Umbilical cord (tissue), 2 donors: ENCODE measurements around the gene CWC22. TPM values are rescaled to one million over a fixed set of nuclear protein-coding genes. Genes with fewer than 3 reads are reported as not detected.
"Not testable (repeated sequence)": the region's sequence is repeated elsewhere in the genome, so short reads cannot be mapped to it uniquely, and the experiment has no call there.

Experiments used
- DNase-seq: peaks from one replicate; pipeline ENCODE4 v3.0.0-alpha.2; 2015; ENCODE audit warnings: low spot score
- total RNA-seq: library from RNA; depleted of rRNA; stranded (reverse); fragments of >200 nt; gene quantifications from one replicate; pipeline ENCODE4 v1.2.3, GENCODE V29; 2014; ENCODE audit warnings: low replicate concordance; ENCODE audit not compliant: insufficient read depth

CWC22 gene
- 12.0 TPM for total RNA-seq

DNA sequence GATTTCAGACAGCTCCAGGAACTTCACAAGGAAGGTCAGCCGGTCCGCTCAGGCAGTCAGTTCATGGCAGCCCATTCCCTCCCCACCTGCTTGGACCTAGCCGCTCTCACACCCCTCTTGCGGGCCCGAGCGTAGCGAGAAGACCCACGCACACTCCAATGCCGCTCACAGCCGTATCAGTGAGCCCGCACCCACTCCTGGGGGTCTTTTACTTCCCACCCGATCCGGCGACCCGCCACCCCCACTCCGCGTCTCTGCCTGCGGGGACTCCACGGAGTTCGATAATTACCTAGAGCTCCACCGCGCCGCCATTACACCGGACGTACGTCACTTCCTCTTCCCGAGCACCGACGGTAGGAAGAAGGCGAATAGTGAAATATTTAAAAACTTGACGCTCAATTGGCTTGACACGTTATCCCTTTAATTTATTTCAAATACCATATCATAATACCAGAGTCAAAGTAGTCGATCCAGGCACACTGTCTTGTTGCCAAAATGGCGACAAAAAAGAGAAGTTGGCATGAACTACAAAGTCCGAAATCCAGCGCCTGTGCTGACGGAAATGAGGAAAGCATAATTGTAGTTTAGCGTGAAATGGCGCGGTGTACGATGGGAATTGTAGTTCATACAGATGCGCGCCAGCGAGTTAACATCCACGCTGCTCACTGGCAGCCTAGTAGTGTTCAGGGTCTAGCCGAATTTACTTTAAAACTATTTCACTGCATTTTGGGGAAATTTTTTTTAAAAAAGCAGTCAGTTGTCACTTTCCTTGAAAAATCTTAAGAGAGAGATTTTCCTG lies at the start of gene CWC22:
CWC22 (minus strand) TSS at position 517 of the 799 bp plus-strand sequence. CDS start 13,956 bp downstream, outside the sequence.
- peak; percentile 97 for DNase-seq

DNA sequence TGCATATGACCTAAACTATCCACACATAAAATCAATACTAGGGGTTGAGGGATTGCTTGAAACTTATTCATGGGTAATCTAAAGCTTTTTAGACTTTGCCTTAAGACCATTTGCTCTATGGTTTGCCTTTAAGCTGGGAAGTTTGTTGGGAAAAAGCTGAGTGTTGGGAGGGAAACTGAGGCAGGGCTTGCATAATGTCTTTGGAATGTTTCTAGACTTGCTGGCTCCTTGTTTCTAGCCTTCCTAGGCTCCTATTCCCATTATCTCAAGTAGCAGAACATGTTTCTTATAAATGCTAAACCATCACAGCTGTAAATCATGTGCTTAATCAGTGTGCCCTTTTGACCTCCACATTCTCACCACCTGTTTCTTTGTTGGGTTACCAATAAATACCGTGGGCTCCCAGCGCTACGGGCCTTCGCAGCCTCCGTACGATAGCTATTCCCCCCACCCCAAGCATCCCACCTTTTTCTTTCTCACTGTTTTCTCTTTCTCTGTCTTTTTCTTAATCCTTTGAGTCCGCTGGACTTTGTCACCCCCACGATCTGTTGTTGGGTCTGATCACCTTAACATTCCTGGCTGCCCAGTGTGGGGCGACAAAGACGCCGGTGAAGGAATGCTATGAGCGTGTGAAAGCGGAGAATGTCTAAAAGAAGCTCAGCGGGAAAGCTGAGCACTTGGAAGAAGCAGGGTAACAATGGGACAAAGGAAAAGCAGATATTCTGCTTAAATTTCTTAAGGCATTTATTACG lies 49.4 kb upstream of the CWC22 start:
- no peak for DNase-seq

- not testable (repeated sequence) for DNase-seq
Measured at GRCh38 chr2:180054576-180054975, 47.5 kb upstream of the CWC22 start.

DNA sequence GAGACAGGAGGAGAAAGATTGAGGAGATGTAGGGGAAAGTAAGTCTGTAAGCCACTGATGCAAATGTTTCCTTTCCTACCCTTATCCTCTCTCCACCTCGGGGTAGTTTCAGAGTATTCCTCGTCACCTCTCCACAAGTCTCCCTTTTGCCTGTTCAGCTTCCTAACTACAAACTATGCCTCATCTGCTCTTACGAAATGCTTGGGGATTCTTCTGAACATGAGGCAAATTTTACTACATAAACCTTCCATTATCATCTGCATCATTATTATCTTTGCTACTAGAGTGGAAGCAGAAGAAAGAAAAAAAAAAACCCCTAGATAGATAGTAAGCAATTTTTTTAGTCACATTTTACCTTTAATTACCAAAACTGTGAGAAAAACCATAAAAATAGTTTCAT lies 43.1 kb upstream of the CWC22 start:
- DNase-seq, result no peak

- no peak for DNase-seq
Measured at GRCh38 chr2:180048251-180048650, 41.2 kb upstream of the CWC22 start.

GRCh38 chr2:180046776-180047175 lies 39.7 kb upstream of the CWC22 start:
- DNase-seq, result no peak

DNA sequence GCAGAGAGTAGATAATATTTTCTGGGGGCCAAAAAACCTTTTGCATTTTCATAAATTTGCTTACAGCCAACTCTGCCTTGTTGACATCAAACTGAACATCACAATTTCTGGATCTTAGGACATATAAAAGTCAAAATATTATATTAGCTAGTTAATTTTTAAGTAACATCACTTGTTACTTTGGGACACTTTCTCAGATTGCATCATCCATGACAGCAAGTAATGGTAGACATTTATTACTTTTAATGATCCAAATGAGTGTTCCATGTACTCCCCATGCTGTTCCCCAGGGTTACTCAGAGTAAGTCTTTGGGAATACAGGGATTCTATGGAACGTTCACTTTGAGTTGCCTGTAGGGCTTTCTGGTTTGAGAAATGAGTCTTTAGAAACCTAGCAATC lies 39.1 kb upstream of the CWC22 start:
- no peak for DNase-seq

- no peak for DNase-seq
Measured at GRCh38 chr2:180040146-180040925, 33.2 kb upstream of the CWC22 start.

DNA sequence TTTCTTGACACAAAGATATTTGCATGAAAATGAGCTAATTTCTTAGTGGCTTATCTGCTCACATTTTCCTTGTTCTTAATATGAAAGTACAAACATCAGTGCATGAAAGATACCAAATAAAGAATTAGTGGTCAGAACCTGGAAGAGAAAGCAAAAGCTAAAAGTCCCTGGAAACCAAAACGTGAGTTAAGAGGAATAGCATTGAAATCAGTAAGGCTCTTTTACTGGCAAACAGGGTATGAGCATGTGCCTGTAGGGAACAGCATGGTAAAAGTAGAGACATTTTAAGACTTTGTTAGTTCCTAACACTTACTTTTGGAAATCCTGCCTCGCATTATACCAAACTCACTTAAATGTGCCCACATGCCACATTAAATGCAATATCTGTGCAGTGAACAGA lies 31.9 kb upstream of the CWC22 start:
- no peak for DNase-seq

- DNase-seq, result no peak
Measured at GRCh38 chr2:180033993-180034894, 27.1 kb upstream of the CWC22 start.

- DNase-seq, result no peak
Measured at GRCh38 chr2:180029575-180029974, 22.5 kb upstream of the CWC22 start.

DNA sequence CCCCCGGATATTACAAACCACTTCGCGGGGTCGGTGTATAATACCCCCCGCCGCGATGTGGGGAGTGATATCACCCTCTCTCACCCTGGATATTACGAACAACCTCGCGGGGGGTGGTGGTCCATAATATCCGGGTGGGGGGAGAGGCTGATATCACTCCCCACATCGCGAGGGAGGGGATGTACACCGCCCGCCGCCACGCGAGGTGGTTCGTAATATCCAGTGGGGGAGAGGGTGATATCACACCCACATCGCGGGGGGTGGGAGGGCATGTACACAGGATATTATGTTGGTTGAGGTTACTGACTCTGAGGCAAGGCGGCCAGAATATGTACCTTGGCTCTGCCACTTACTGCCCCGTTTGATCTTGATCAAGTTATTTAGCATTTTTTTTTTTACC lies 14.8 kb upstream of the CWC22 start:
- DNase-seq, result no peak

- DNase-seq, result no peak
Measured at GRCh38 chr2:180017784-180018183, 10.7 kb upstream of the CWC22 start.

- no peak for DNase-seq
Measured at GRCh38 chr2:180016937-180017336, 9.8 kb upstream of the CWC22 start.

DNA sequence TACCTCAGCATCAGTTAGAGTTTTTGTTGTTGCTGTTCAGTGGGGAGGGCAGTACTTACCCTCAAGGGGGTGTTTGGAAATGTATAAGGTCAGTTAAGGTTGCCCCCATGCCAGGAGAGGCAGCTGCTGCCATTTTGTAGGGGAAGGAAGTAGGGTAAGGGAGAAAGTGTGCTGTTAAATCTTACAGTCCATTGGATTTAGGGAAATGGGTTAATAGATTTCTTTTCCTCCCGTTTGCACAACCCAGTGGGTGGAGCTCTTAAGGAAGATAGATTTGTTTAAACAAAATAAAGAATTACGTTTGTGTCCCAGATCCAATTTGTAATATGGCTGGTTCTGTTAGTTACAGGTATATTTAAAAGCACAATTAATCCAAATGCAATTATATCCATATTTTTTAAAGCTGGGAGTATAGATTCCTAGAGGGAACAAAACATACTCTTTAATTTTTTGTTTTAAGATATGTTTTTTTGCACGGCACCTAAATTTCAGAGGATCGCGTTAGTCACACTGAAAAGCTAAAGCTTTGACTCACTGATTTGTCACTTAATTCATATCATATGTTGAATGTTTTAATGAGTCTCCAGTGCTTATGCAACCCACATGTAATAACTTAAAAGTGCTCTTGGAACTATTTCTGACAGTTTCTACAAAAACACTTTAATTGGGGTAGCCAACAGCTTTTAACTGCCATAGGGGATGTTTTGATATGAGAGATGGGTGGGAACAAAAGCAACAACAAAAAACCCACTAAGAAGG lies 9.0 kb upstream of the CWC22 start:
- no peak for DNase-seq

DNA sequence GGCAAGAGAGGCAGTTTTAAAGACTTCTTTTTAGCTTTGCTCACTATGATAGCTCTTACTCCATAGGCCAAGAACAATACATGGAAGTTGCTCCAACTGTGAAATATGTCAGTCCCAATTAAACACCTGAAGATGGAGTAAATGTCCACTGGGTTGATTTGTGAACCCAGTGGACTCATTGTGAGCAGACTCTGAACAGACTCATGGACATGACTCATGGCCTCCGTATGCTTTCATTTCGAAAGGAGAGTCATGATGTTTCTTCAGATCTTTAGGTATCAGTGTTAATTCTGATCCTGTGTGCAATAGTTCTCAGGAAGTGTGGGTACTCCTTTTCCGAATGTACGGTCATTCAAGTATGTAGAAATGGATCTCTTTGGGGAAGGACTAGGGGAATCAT lies 5.4 kb upstream of the CWC22 start:
- DNase-seq, result no peak

GRCh38 chr2:180010701-180011100 lies 3.6 kb upstream of the CWC22 start:
- DNase-seq, result no peak

GRCh38 chr2:180006231-180006630 lies 866 bp downstream of the CWC22 start:
- DNase-seq, result no peak

GRCh38 chr2:180005465-180005864 lies 1.6 kb downstream of the CWC22 start:
- not testable (repeated sequence) for DNase-seq

DNA sequence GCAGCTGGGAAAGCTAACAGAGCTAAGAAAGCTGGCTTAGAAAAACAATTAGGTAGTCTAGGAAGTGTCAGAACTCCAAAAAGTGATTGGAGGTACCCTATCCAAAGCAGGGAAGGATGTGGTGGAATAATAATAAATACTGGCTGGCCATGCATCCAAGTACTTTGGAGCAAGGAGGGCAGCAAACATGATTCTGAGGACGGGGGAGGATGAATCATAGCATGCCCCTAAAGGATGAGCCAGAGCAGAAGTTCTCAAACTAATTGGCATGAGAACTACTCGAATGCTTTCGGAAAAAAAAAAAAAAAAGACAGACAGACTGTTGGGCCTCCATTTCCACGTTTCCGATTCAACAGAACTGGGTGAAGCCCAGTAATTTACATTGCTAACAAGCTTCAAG lies 2.4 kb downstream of the CWC22 start:
- no peak for DNase-seq
